AG09309 (cell line): ENCODE results near the gene LUZP1.

Experiments used
- DNase-seq: peaks from one replicate; pipeline ENCODE4 v3.0.0-alpha.2; 2010; ENCODE audit warnings: low read depth
- H3K4me3 ChIP-seq: 2 replicates; pipeline ENCODE4 v1.5.1; 2011; ENCODE audit warnings: mild to moderate bottlenecking, low read depth, low read length, moderate library complexity; ENCODE audit not compliant: control insufficient read depth
- TF ChIP-seq, protein P1 (sequence below): IDR thresholded peaks from 2 replicates; pipeline ENCODE4 v1.5.1; 2011; ENCODE audit warnings: mild to moderate bottlenecking, low read depth, low read length, inconsistent platforms; ENCODE audit not compliant: insufficient read depth, control insufficient read depth; ENCODE audit errors: missing control alignments

LUZP1 gene

DNA sequence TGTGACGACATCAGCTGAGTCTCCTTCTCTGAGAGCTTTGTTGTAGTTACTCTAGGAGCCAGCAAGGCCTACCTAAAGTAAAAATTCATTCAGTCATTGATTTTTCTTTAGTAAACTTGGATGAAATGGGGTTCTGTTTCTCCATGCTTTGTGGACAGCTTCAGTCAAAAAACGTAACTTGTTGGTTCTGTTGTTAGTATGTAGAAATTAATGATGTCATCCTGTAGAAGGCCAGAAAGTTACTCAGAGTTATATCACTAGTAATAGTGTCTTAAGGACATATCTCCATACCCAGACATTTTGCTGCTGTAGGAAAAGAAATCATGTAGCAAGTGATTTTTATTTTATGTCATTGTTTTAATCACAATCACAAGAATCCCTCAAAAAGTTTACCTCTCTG, 106.4 kb downstream of the LUZP1 start:
- TF ChIP-seq, protein P1, sequence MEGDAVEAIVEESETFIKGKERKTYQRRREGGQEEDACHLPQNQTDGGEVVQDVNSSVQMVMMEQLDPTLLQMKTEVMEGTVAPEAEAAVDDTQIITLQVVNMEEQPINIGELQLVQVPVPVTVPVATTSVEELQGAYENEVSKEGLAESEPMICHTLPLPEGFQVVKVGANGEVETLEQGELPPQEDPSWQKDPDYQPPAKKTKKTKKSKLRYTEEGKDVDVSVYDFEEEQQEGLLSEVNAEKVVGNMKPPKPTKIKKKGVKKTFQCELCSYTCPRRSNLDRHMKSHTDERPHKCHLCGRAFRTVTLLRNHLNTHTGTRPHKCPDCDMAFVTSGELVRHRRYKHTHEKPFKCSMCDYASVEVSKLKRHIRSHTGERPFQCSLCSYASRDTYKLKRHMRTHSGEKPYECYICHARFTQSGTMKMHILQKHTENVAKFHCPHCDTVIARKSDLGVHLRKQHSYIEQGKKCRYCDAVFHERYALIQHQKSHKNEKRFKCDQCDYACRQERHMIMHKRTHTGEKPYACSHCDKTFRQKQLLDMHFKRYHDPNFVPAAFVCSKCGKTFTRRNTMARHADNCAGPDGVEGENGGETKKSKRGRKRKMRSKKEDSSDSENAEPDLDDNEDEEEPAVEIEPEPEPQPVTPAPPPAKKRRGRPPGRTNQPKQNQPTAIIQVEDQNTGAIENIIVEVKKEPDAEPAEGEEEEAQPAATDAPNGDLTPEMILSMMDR = no peak
- no peak for DNase-seq

DNA sequence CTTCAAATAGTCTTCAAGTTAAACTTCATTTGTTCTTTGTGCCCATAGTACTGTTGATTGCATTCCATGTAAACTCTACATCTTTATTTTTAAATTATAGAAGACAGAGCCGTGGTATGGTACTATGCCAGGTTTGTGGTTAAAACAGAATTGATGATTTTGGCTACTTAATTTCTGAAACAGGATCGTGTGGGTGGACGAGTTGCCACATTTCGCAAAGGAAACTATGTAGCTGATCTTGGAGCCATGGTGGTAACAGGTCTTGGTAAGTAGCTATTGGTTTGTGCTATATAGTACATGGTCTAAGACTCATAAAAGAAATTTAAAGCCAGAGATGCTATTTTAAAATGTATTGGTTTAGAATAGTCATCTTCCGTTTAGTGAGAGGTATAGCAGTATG, 111.4 kb downstream of the LUZP1 start:
- H3K4me3 ChIP-seq = no peak overlapping the region
- DNase-seq = no peak
- TF ChIP-seq, protein P1 = no peak

More for the DNA sequence above, 106.4 kb downstream of the LUZP1 start:
- no peak overlapping the region for H3K4me3 ChIP-seq

DNA sequence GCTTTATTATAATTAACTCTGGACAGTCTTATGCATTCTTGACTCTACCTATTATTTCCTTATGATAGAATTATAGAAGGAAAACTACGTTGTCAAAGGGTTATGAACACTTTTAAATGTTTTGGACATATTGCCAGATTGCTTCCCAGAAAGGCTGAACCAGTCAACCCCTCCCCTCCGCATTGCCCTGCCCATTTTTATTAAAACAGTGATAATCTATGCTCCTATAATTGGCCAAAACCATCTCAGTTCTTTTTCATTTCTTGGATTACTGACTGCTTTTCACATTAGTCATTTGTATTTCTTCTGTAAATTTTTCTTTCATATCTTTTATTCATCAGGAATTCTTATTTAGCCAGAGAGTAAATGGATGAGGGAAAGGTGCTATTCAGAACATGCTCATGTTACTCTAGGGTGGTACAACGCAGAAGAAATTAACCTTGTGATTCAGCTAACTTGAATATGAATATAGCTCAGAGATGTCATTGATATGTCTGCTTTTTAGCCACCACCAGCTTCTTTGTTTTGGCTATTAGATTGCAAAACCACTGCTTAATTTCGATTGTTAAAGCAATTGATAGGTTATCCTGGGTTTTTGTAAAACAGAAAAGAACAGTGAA, 117.3 kb downstream of the LUZP1 start:
- TF ChIP-seq, protein P1 = no peak
- DNase-seq = no peak
- H3K4me3 ChIP-seq = no peak overlapping the region

DNA sequence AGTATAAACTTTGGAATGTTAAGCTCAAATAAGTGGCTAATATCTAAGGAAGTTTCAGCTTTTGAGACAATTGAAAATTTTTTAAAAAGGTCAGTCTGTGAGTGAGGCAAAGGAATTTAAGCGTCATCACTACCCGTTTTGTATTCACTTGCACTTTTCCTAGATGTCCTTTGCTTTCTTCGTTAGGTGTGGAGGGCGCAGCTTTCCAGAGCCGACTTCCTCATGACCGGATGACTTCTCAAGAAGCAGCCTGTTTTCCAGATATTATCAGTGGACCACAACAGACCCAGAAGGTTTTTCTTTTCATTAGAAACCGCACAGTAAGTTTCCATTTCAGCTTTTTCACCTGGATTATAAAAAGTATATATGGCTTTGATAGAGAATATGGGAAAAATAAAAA, 118.5 kb downstream of the LUZP1 start:
- DNase-seq = no peak
- no peak overlapping the region for H3K4me3 ChIP-seq
- TF ChIP-seq, protein P1 = no peak

DNA sequence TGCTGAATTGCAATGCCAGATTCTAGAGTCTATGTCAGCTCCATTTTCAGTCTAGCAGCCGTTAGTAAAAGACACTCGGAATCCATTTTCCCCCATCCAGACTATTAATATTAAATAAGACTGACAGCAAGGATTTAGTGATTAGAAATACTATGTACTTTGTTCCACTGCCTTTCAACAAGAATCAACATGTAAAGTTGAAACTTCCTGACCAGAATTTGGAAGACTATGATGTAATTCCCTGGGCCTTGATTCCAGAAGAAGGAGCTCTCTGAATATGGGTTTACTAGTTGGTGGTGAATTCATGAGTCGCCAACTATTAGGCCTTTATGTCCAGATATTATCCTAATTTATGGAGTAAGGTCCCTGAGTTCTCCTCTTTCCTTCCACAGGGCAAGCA, 124.6 kb downstream of the LUZP1 start:
- TF ChIP-seq, protein P1 = no peak
- no peak for DNase-seq
- H3K4me3 ChIP-seq = no peak overlapping the region

DNA sequence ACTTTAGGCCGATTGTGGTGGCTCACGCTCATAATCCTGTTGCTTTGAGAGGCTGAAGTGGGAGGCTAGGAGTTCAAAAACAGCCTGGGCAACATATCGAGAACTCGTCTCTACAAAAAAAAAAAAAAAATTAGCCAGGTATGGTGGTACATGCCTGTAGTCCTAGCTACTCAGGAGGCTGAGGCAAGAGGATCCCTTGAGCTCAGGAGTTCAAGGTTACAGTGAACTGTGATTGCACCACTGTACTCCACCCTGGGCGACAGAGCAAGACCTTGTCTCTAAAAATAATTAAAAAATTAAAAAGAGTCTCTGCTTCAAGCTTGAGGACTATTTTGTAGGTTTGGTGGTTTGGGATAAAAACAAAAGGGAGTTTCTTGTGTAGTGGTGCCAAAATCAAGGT, 128.1 kb downstream of the LUZP1 start:
- no peak overlapping the region for H3K4me3 ChIP-seq
- no peak for DNase-seq
- TF ChIP-seq, protein P1 = no peak
